ENCODE results near the gene IGSF10.
"Not testable (repeated sequence)": the region's sequence is repeated elsewhere in the genome, so short reads cannot be mapped to it uniquely, and the experiment has no call there.

IGSF10 gene

DNA sequence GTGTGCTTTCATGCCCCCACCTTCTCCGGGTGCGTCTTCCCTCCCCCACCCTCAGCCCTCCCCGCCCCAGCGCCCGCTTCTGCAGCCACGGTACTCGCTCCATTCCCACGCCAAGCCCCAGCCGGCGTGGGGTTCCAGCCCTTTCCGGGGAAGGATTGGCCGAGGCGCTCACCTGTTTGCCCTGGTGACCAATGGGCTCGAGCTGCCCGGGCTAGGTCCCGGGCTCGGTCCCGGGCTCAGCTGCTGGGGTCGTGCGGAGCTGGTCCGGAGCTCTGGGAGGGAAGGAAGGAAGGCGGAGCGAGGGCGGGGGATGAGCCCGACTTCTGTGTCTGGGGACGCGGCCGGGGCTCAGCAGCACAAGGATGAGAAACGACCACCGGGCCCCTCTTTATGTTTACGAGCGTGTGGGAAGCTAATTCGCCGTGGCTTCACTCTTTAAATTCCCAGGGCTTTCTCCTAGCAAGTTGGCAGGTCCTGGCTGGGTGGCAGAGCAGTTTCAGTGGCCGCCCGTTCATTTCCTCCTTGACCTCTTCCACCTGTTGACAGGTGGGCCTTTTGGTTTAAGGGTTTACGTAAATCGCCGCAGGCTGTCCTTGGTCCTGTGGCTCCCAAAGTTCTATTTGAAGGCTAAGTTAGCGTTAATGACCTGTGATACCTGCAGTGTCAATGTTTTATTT lies at the start of gene IGSF10:
TSS of gene IGSF10 (minus strand) at position 288 of the 677 bp plus-strand sequence. CDS start 2,352 bp downstream, outside the sequence.
- peak; percentile 72 for DNase-seq

- not testable (repeated sequence) for DNase-seq
Observed at GRCh38 chr3:151509468-151510135, 48.7 kb upstream of the IGSF10 start.

GRCh38 chr3:151504606-151505005 lies 43.7 kb upstream of the IGSF10 start:
- DNase-seq: no peak

GRCh38 chr3:151503074-151503473 lies 42.2 kb upstream of the IGSF10 start:
- no peak for DNase-seq

DNA sequence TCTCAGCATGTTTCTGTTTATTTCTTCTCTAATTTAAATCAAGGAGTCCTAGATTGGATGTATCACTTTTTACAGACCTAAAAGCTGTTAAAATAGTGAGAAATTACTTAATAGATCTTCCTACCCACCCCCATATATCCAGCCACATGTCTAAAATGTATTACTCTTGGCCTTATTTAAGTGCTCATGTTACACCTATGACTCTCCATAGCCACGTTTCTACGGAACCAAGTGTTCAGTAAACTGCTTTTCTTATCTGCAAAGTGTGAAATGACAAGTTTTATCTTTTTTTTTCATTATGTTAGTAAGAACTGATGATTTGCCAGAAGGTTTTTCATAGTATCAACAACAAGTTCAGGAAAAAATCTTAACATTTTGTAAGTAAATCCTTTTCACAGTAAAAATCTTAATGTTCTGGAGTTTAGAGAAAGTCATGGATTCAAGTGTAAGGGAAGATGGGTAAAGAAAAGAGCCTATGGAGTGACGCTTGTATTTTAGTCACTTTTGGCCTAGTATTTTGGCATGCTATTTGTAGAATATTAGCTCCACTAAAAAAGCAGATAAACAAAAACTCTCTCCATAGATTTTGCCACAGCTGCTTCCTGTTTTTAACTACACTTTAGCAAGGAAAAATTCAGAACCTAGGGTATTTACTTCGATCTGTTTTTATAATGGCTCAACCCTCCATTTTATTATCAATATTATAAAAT lies 41.2 kb upstream of the IGSF10 start:
- no peak for DNase-seq

GRCh38 chr3:151501171-151501922 lies 40.5 kb upstream of the IGSF10 start:
- DNase-seq: no peak

GRCh38 chr3:151499168-151499567 lies 38.3 kb upstream of the IGSF10 start:
- no peak for DNase-seq

DNA sequence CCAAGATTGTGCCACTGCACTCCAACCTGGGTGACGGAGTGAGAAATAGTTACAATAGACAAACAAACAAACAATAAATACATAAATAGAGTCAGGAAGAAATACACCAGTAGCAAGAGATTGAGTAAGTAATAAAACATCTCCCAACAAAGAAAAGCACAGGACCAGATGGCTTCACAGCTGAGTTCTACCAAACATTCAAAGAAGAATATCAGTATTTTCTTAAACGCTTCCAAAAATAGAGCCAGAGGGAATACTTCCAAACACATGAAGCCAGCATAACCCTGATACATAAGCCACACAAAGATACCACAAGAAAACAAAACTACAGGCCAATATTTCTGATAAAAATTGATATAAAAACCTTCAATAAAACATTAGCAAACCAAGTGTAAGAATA lies 30.7 kb upstream of the IGSF10 start:
- DNase-seq: no peak

GRCh38 chr3:151487833-151488232 lies 27.0 kb upstream of the IGSF10 start:
- DNase-seq: not testable (repeated sequence)

DNA sequence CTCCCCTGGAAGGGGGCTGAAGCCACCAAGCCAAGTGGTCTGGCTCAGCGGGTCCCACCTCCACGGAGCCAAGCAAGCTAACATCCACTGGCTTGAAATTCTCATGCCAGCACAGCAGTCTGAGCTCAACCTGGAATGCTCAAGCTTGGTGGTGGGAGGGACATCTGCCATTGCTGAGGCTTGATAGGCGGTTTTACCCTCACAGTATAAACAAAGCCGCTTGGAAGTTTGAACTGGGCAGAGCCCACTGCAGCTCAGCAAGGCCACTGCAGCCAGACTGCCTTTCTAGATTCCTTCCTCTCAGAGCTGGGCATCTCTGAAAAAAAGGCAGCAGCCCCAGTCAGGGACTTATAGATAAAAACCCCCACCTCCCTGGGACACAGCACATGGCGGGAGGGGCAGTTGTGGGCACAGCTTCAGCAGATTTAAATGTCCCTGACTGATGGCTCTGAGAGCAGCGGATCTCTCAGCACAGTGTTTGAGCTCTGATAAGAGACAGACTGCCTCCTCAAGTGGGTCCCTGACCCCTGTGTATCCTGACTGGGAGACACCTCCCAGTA lies 23.2 kb upstream of the IGSF10 start:
- no peak for DNase-seq

DNA sequence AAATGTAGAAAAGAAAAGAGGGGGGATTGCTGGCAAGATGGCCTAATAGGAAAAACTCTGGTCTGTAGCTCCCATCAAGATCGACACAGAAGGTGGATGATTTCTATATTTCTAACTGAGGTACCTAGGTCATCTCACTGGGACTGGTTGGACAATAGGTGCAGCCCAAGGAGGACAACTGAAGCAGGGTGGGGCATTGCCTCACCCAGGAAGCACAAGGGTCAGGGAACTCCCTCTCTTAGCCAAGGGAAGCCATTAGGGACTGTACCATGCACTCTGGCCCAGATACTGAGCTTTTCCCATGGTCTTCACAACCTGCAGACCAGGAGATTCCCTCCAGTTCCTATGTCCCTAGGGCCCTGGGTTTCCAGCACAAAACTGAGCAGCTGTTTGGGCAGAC lies 22.6 kb upstream of the IGSF10 start:
- DNase-seq: no peak

DNA sequence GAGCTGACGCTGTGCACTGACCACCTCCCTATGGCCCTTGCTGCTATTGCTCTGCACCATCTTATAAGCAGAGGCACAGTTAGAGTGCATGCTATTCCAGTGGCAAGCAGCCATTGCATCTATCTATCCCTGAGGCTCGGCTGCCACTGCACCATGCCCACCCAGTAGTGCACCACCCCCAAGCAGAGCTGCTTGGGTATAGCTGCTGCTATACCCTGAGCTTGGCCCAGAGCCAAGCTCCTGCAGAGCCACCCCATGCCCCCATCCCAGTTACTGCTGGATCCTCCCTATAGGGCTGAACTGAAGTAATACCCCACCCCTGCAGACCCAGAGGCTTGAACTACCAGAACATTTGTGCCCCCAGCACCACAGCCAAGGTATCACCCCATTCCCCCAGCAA lies 19.6 kb upstream of the IGSF10 start:
- DNase-seq: peak; percentile 21

- DNase-seq: peak; percentile 31
Observed at GRCh38 chr3:151479452-151479851, 18.6 kb upstream of the IGSF10 start.

DNA sequence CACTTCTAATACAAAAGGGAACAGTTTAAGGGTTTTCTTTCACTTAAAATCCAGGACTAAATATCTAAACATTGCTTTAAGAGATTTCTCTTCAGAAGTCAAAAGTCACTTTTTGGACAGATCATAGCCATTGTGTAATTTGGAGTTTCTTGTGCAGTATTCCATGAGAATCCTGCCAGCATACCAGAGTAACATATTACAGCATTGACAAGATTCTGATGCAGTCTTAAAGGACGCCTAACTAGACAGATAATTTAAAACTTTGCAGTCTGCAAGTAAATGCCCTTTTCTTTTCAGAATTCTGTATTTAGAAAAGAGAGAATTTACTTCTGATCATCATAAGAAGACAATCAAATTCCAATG lies 17.5 kb upstream of the IGSF10 start:
- no peak for DNase-seq

- DNase-seq: peak; percentile 43
Observed at GRCh38 chr3:151477591-151478334, 16.9 kb upstream of the IGSF10 start.

- DNase-seq: peak; percentile 29
Observed at GRCh38 chr3:151476344-151477018, 15.6 kb upstream of the IGSF10 start.

DNA sequence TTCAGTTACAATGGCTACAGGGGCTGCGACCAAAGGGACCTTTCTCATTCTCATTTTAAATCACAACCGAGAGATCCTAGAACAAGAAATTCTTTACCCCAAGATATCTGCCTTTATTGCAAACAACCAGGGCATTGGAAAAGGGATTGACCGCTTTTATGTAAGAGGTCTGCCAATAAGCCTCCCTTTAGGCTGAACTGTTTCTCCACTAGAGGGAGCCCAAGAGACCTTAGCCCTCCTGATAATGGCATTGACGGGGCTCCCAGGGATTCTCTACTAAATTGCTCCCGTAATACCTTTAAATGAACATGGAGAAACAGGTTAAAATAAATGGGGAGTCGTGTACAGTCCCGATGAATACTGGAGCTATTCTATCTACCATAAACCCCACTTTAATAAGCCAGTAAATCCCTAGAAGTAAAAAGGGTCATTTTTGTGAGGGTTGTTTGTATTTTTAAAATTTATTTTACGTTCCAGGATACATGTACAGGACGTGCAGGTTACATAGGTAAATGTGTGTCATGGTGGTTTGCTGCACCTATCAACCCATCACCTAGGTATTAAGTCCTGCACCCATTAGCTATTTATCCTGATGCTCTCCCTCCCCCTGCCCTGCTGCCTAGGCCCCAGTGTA lies 7.5 kb upstream of the IGSF10 start:
- peak; percentile 73 for DNase-seq

DNA sequence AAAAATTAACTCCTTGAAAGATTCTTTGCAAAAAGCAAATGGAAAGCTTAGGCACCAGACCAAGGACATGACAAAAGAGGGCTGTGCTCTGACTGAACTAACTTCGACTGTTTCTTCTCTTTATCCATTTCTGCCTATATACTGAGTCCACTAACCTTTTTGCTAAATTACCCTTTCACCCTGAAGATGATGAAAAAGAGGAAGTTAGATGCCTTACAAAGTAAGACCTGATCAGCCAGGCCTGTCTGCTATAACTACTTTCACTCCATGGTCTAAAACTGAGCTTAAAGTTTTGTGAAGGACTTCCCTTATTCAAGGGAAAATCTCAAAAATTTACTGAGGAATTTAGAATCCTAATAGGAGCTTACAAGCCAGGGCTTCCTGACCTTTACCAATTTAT lies 6.2 kb upstream of the IGSF10 start:
- DNase-seq: no peak

DNA sequence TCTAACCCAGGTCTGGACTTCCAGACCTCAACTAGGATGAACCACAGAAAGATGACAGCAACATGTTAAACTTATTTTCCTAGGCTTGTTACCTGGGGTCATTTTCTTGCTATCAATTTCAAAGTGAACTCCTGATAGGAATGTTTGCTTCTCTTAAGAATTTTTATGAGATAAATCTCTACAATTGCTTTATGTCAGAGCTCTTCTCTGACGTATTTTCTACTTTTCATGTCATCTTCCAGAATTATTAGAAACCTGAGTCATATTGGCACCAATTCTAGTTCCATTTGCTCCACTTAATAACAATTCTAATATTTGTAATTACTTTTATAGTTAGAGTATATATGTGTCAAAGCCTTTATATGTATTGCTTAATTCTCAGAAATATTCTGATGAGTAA lies 2.1 kb upstream of the IGSF10 start:
- no peak for DNase-seq

DNA sequence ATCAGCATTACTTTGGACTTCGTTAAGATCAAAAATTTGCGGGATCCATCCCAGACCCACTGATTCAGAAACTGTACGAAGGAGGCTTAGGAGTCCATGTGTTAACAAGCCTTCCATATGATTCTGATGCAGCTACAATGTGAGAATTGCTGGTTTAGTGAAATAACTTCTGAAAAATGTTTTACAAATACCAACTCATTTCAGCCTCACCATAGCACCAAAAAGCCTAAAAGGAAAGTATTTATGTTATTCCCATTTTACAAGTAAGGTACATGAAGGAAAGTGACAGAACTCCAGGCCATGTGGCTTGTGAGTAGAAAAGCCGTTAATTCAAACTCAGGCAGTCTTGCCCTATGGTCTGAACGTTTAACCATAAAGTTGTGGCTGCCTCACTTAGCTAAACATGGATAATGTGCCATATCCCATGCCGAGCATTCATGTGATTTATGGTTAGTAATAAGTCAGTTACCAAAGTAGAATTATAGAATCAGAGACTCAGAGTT lies 1.5 kb upstream of the IGSF10 start:
- no peak for DNase-seq

DNA sequence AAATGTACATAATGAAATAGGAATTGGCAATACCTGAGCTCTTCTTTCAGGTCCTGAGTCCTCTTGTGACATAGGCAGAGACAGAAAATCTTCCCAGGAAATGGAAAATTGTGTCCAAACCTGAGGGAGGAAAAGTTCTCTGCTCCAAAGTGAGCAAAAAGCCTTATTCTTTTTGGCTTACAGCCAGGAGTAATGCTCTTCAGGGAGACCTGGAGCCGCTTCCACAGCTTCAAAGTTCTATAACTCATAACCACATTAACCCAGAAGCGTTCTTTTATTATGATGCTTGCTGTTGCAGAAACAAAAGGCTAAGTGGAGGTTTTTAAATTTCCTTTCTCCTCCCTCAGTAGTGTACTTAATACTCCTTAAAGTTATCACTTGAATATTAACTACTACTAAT lies 633 bp downstream of the IGSF10 start:
- peak; percentile 38 for DNase-seq
